IMR-90 (cell line): ENCODE data around the gene SRSF10. TPM values are rescaled to one million over a fixed set of nuclear protein-coding genes. Genes with fewer than 3 reads are reported as not detected.

Source experiments
- ATAC-seq: fragments of 200-7000 bp; cut with Tn5 transposase; 2 replicates; pipeline ENCODE4 v1.9.1; 2020; ENCODE audit warnings: low read depth, mild to moderate bottlenecking, moderate library complexity
- BruUV-seq: library from RNA; stranded (reverse); fragments of 400-500 nt; replicated peaks from 2 replicates; lab custom pipeline; 2021; lab: Mats Ljungman, UMichigan
- CTCF ChIA-PET: fragments of 300-600 bp; formaldehyde crosslinking; extraction: SDS; loops from one replicate; lab custom pipeline; 2021; ENCODE audit warnings: antibody characterized with exemption; lab: Yijun Ruan, JAX
- POLR2A ChIA-PET: fragments of 300-600 bp; sonication (Branson Sonifier 250); formaldehyde crosslinking; loops from one replicate; lab custom pipeline; 2022; ENCODE audit warnings: antibody characterized with exemption; ENCODE audit not compliant: unreplicated experiment; lab: Charles Lee
- DNase-seq: peaks from one replicate; pipeline ENCODE4 v3.0.0; 2013
- H2AFZ ChIP-seq: replicated peaks from 2 replicates; pipeline ENCODE3; 2013; ENCODE audit warnings: low read length, mild to moderate bottlenecking; ENCODE audit not compliant: poor library complexity
- H2AK5ac ChIP-seq: 2 replicates; pipeline ENCODE4 v1.6.1; 2013; ENCODE audit warnings: low read depth, low read length, inconsistent platforms
- H2AK9ac ChIP-seq: replicated peaks from 2 replicates; pipeline ENCODE3; 2013; ENCODE audit warnings: mild to moderate bottlenecking, low read depth, low read length, moderate library complexity; ENCODE audit not compliant: poor library complexity
- H2BK120ac ChIP-seq: 2 replicates; pipeline ENCODE4 v1.6.1; 2013; ENCODE audit warnings: low read depth, low read length, inconsistent platforms
- H2BK15ac ChIP-seq: 3 replicates; pipeline ENCODE4 v1.6.1; 2013; ENCODE audit warnings: low read depth, low read length, inconsistent platforms
- H2BK20ac ChIP-seq: 2 replicates; pipeline ENCODE4 v1.6.1; 2013; ENCODE audit warnings: low read depth, mild to moderate bottlenecking, inconsistent platforms, low read length, moderate library complexity
- H2BK5ac ChIP-seq: 2 replicates; pipeline ENCODE4 v1.6.1; 2013; ENCODE audit warnings: mild to moderate bottlenecking, low read depth, low read length, inconsistent platforms; ENCODE audit not compliant: poor library complexity, severe bottlenecking
- H3K14ac ChIP-seq: replicated peaks from 2 replicates; pipeline ENCODE4 v1.6.1; 2013; ENCODE audit warnings: low read depth, low read length, inconsistent platforms
- H3K18ac ChIP-seq: 2 replicates; pipeline ENCODE4 v1.6.1; 2013; ENCODE audit warnings: low read depth, low read length, control low read depth
- H3K23ac ChIP-seq: 2 replicates; pipeline ENCODE4 v1.6.1; 2013; ENCODE audit warnings: low read depth, low read length, inconsistent platforms
- H3K27ac ChIP-seq: 2 replicates; pipeline ENCODE4 v1.5.1; 2013; ENCODE audit warnings: mild to moderate bottlenecking, control low read depth, low read length; ENCODE audit not compliant: insufficient read depth
- H3K27me3 ChIP-seq: 2 replicates; pipeline ENCODE4 v1.6.1; 2013; ENCODE audit warnings: low read length; ENCODE audit not compliant: control insufficient read depth, insufficient read depth
- H3K36me3 ChIP-seq: 2 replicates; pipeline ENCODE4 v1.6.1; 2013; ENCODE audit warnings: low read length, mixed read lengths; ENCODE audit not compliant: control insufficient read depth, insufficient read depth
- H3K4ac ChIP-seq: 2 replicates; pipeline ENCODE4 v1.6.1; 2013; ENCODE audit warnings: low read depth, low read length, inconsistent platforms
- H3K4me1 ChIP-seq: 2 replicates; pipeline ENCODE4 v1.6.1; 2013; ENCODE audit warnings: low read length, mixed read lengths; ENCODE audit not compliant: control insufficient read depth, insufficient read depth
- H3K4me2 ChIP-seq: 2 replicates; pipeline ENCODE4 v1.6.1; 2013; ENCODE audit warnings: low read depth, mild to moderate bottlenecking, control low read depth, low read length, moderate library complexity
- H3K4me3 ChIP-seq: 2 replicates; pipeline ENCODE4 v1.5.1; 2013; ENCODE audit warnings: low read depth, mild to moderate bottlenecking, control low read depth, low read length, moderate library complexity; ENCODE audit not compliant: insufficient read depth
- H3K56ac ChIP-seq: 2 replicates; pipeline ENCODE4 v1.6.1; 2013; ENCODE audit warnings: low read length, inconsistent platforms; ENCODE audit not compliant: insufficient read depth; ENCODE audit errors: extremely low read depth
- H3K79me1 ChIP-seq, 2 experiments: 2 replicates each; pipeline ENCODE4 v1.6.1; 2013; ENCODE audit warnings: low read length in 2 of 2, inconsistent platforms in 1 of 2, low read depth in 1 of 2
- H3K9ac ChIP-seq: 2 replicates; pipeline ENCODE4 v1.6.1; 2013; ENCODE audit warnings: low read depth, low read length, control low read depth
- H3K9me1 ChIP-seq: 2 replicates; pipeline ENCODE4 v1.6.1; 2013; ENCODE audit warnings: low read length, inconsistent platforms; ENCODE audit not compliant: insufficient read depth
- H3K9me3 ChIP-seq: 2 replicates; pipeline ENCODE4 v1.6.1; 2013; ENCODE audit warnings: low read length; ENCODE audit not compliant: control insufficient read depth, insufficient read depth
- H4K20me1 ChIP-seq: 2 replicates; pipeline ENCODE4 v1.6.1; 2013; ENCODE audit warnings: low read length, inconsistent platforms; ENCODE audit not compliant: insufficient read depth
- H4K5ac ChIP-seq: 2 replicates; pipeline ENCODE4 v1.6.1; 2013; ENCODE audit warnings: mild to moderate bottlenecking, low read depth, low read length, control low read depth
- H4K8ac ChIP-seq, 2 experiments: 2 replicates each; pipeline ENCODE4 v1.6.1; 2013; ENCODE audit warnings: low read depth in 2 of 2, low read length in 2 of 2, control low read depth in 1 of 2, inconsistent platforms in 1 of 2
- H4K91ac ChIP-seq: 2 replicates; pipeline ENCODE4 v1.6.1; 2013; ENCODE audit warnings: low read depth, low read length, inconsistent platforms; ENCODE audit not compliant: insufficient read depth
- CHD1 ChIP-seq: IDR thresholded peaks from 2 replicates; pipeline ENCODE4 v1.6.1; 2012; ENCODE audit warnings: low read depth, low read length, improper control_type of control experiment
- CTCF ChIP-seq: conservative IDR thresholded peaks from 2 replicates; pipeline ENCODE4 v1.5.1; 2012; ENCODE audit warnings: mild to moderate bottlenecking, low read depth, low read length, improper control_type of control experiment
- FOS ChIP-seq: fragments of 150-350 bp; IDR thresholded peaks from 2 replicates; pipeline ENCODE4 v1.6.1; 2016; ENCODE audit warnings: low read depth, low read length
- MAFK ChIP-seq: IDR thresholded peaks from 2 replicates; pipeline ENCODE4 v1.6.1; 2012; ENCODE audit warnings: low read depth, low read length, improper control_type of control experiment
- MAZ ChIP-seq: IDR thresholded peaks from 2 replicates; pipeline ENCODE4 v1.6.1; 2012; ENCODE audit warnings: low read depth, mild to moderate bottlenecking, low read length, improper control_type of control experiment, moderate library complexity, borderline replicate concordance
- NFE2L2 ChIP-seq: fragments of 150-350 bp; IDR thresholded peaks from 2 replicates; pipeline ENCODE4 v1.6.1; 2016; ENCODE audit warnings: low read depth, mild to moderate bottlenecking, low read length
- POLR2A ChIP-seq: IDR thresholded peaks from 2 replicates; pipeline ENCODE4 v1.6.1; 2012; ENCODE audit warnings: mild to moderate bottlenecking, low read depth, low read length
- RAD21 ChIP-seq: IDR thresholded peaks from 2 replicates; pipeline ENCODE4 v1.6.1; 2012; ENCODE audit warnings: low read length, improper control_type of control experiment
- USF2 ChIP-seq: fragments of 150-350 bp; IDR thresholded peaks from 2 replicates; pipeline ENCODE4 v1.6.1; 2017; ENCODE audit warnings: mild to moderate bottlenecking, antibody characterized with exemption, low read length, low read depth
- WGBS, 2 experiments: methylation state at CpG; one replicate each; pipeline versions ENCODE4 v1.1.5 to v1.1.7; 2013; ENCODE audit warnings: missing lambda C conversion rate in 2 of 2; ENCODE audit not compliant: insufficient read length in 1 of 2; ENCODE audit errors: extremely low coverage in 2 of 2; 5-methylcytosine and 5-hydroxymethylcytosine counted together
- dilution Hi-C: fragments of 300-500 bp; cut with HindIII; formaldehyde crosslinking; loops from one replicate; pipeline ENCODE4 v1.14.3; 2018; ENCODE audit warnings: low sequenced_read_pairs; ENCODE audit not compliant: unreplicated experiment
- in situ Hi-C: fragments of 300-500 bp; cut with MboI; formaldehyde crosslinking; loops from 3 replicates; pipeline ENCODE4 v1.14.3; 2019; ENCODE audit warnings: low sequenced_read_pairs, inconsistent platforms, mixed read lengths
- intact Hi-C: fragments of 100-400 bp; cut with micrococcal nuclease; formaldehyde crosslinking; loops from 2 replicates; pipeline ENCODE4 v1.10.0; 2022
- polyA plus RNA-seq, 3 experiments: library from polyadenylated mRNA; depleted of rRNA; stranded (reverse); fragments of >200 nt; gene quantifications; 2 replicates each; pipeline ENCODE4 v1.2.3, GENCODE V29; 2012; ENCODE audit warnings: low replicate concordance in 1 of 3
- total RNA-seq: library from RNA; depleted of rRNA; stranded (reverse); fragments of >200 nt; gene quantifications from 2 replicates; pipeline ENCODE4 v1.2.3, GENCODE V29; 2012

The SRSF10 gene
- total and polyA plus RNA-seq, 2 of the 4 experiments (the other 2 are of a cell fraction), result 90.1 to 110 TPM

GRCh38 chr1:23925279-23925678 lies 54.8 kb downstream of the SRSF10 start:
- no peak for ATAC-seq
- BruUV-seq, result no TSS peak

More at GRCh38 chr1:23925279-23925678, 54.8 kb downstream of the SRSF10 start:
- CTCF ChIA-PET, result interaction anchor here (1.2 kb wide), 1 partner anchor 22 kb away, joined by 3 read pairs; no protein-coding TSS in a partner anchor
- Histone ChIP-seq H2BK5ac (no peak overlapping the region), H2AFZ (no peak overlapping the region), H3K9me3 (no peaks in the 10 kb centered on the region), H3K4me1 (no peaks in the 10 kb centered on the region), H3K4ac (no peak overlapping the region), H3K36me3 (no peaks in the 10 kb centered on the region), H3K56ac (no peak overlapping the region), H3K14ac (no peak overlapping the region), H3K4me2 (no peak overlapping the region), H4K20me1 (no peaks in the 10 kb centered on the region), H3K18ac (no peak overlapping the region), H2BK120ac (no peak overlapping the region), H3K9me1 (no peaks in the 10 kb centered on the region), H3K4me3 (no peak overlapping the region), H2BK15ac (no peak overlapping the region), H2BK20ac (no peak overlapping the region), H4K8ac (no peak overlapping the region), H3K27me3 (peaks cover 16% of the 10 kb centered on the region), H3K23ac (no peak overlapping the region), H3K9ac (no peak overlapping the region), H3K79me1 (no peaks in the 10 kb centered on the region), H4K5ac (no peak overlapping the region), H4K91ac (no peak overlapping the region), H2AK9ac (no peak overlapping the region), H2AK5ac (no peak overlapping the region), H3K27ac (no peak overlapping the region)
- dilution Hi-C loops, result no loop called here
- no peak for DNase-seq
- POLR2A ChIA-PET, result no interaction called here
- TF ChIP-seq NFE2L2 (no peak), MAZ (no peak), USF2 (no peak), POLR2A (no peak), CHD1 (no peak), MAFK (no peak), CTCF (no peak), RAD21 (no peak), FOS (no peak)
- in situ Hi-C loops, result no loop called here
- intact Hi-C loops, result no loop called here
- 70% methylated on average over 2 of the region's 3 CpGs; no CpG with 5 or more reads in 1 of the 2 experiments for WGBS, 2 experiments
